Upper lobe of right lung (tissue), 1 donor: ENCODE results near the gene FAM221B. TPM values are rescaled to one million over a fixed set of nuclear protein-coding genes. Genes with fewer than 3 reads are reported as not detected.

Source experiments
- ATAC-seq: fragments of 200-7000 bp; cut with Tn5 transposase; one replicate; pipeline ENCODE4 v1.9.1; 2020; ENCODE audit warnings: mild to moderate bottlenecking, moderate library complexity
- DNase-seq: peaks from one replicate; pipeline ENCODE4 v3.0.0-alpha.2; 2020
- H3K27ac ChIP-seq: fragments of 200-600 bp; one replicate; pipeline ENCODE4 v1.8.0; 2022
- H3K27me3 ChIP-seq: fragments of 200-600 bp; one replicate; pipeline ENCODE4 v1.8.0; 2022; ENCODE audit warnings: mild to moderate bottlenecking
- H3K36me3 ChIP-seq: fragments of 200-600 bp; one replicate; pipeline ENCODE4 v1.8.0; 2022
- H3K4me1 ChIP-seq: fragments of 200-600 bp; one replicate; pipeline ENCODE4 v1.8.0; 2022
- H3K4me3 ChIP-seq: fragments of 200-600 bp; one replicate; pipeline ENCODE4 v1.8.0; 2022; ENCODE audit warnings: mild to moderate bottlenecking
- H3K9me3 ChIP-seq: fragments of 200-600 bp; one replicate; pipeline ENCODE4 v1.8.0; 2022
- CTCF ChIP-seq: fragments of 200-600 bp; IDR thresholded peaks from one replicate; pipeline ENCODE4 v1.8.0; 2022; ENCODE audit warnings: antibody characterized with exemption
- intact Hi-C: fragments of 100-400 bp; cut with DNase I; formaldehyde crosslinking; loops from one replicate; pipeline ENCODE4 v1.11.0; 2022
- total RNA-seq: library from RNA; stranded (reverse); fragmentation: NEBNext Ultra II Directional; extraction: Animal tissue kit (Norgen Biotek cat#: 25700); gene quantifications from one replicate; pipeline ENCODE4 v1.2.1, GENCODE V29; 2021
- donor health status: DM: no; HTN: yes; CAD: no; lungs with severe emphysema.

Gene FAM221B
- total RNA-seq, 1 donor from 2014 or later, result not detected

GRCh38 chr9:35810122-35810521 lies 18.4 kb downstream of the FAM221B start:
- intact Hi-C loops, result no loop called here
- Histone ChIP-seq H3K4me1 (peaks cover 31% of the 10 kb centered on the region), H3K27me3 (no peaks in the 10 kb centered on the region), H3K4me3 (no peak overlapping the region), H3K27ac (no peak overlapping the region), H3K36me3 (peaks cover 45% of the 10 kb centered on the region), H3K9me3 (no peaks in the 10 kb centered on the region)
- no peak for DNase-seq
- no peak for ATAC-seq
- no peak for TF ChIP-seq CTCF

GRCh38 chr9:35808433-35808832 lies 20.1 kb downstream of the FAM221B start:
- H3K4me1 ChIP-seq, result peaks cover 22% of the 10 kb centered on the region
- DNase-seq (no peak), ATAC-seq (no peak)
- H3K27me3 ChIP-seq, result no peaks in the 10 kb centered on the region
- peaks cover 48% of the 10 kb centered on the region for H3K36me3 ChIP-seq
- intact Hi-C loops, result no loop called here
- no peak overlapping the region for H3K27ac ChIP-seq
- no peak for TF ChIP-seq CTCF
- no peak overlapping the region for H3K4me3 ChIP-seq
- no peaks in the 10 kb centered on the region for H3K9me3 ChIP-seq

- ATAC-seq (no peak), DNase-seq (no peak)
- Histone ChIP-seq H3K27ac (no peak overlapping the region), H3K4me3 (no peak overlapping the region), H3K4me1 (peaks cover 1% of the 10 kb centered on the region), H3K27me3 (no peaks in the 10 kb centered on the region), H3K9me3 (no peaks in the 10 kb centered on the region), H3K36me3 (peaks cover 68% of the 10 kb centered on the region)
- intact Hi-C loops, result no loop called here
- TF ChIP-seq CTCF, result no peak
Measured at GRCh38 chr9:35806101-35806500, 22.4 kb downstream of the FAM221B start.

GRCh38 chr9:35801328-35802128 lies 27.0 kb downstream of the FAM221B start:
- Histone ChIP-seq H3K4me3 (no peak overlapping the region), H3K27ac (no peak overlapping the region), H3K9me3 (no peaks in the 10 kb centered on the region), H3K27me3 (no peaks in the 10 kb centered on the region), H3K4me1 (no peaks in the 10 kb centered on the region), H3K36me3 (peaks cover 46% of the 10 kb centered on the region)
- DNase-seq, result no peak
- ATAC-seq, result no peak
- intact Hi-C loops, result no loop called here
- no peak for TF ChIP-seq CTCF

- intact Hi-C loops, result no loop called here
- DNase-seq (no peak), ATAC-seq (no peak)
- Histone ChIP-seq H3K27ac (no peak overlapping the region), H3K27me3 (no peaks in the 10 kb centered on the region), H3K36me3 (peaks cover 36% of the 10 kb centered on the region), H3K4me3 (no peak overlapping the region), H3K9me3 (no peaks in the 10 kb centered on the region), H3K4me1 (no peaks in the 10 kb centered on the region)
- no peak for TF ChIP-seq CTCF
Measured at GRCh38 chr9:35800530-35800929, 28.0 kb downstream of the FAM221B start.
